ENCODE results near the gene RPL36AL.
A peak's percentile ranks its signal among the peaks of the same experiment; 100 is the strongest.
"Not testable (repeated sequence)": the region's sequence is repeated elsewhere in the genome, so short reads cannot be mapped to it uniquely, and the experiment has no call there.

Gene RPL36AL

GRCh38 chr14:49617852-49618519, 2.4 kb downstream of the RPL36AL start:
- DNase-seq = no peak

GRCh38 chr14:49615776-49616175, 4.7 kb downstream of the RPL36AL start:
- no peak for DNase-seq

GRCh38 chr14:49614196-49614595, 6.2 kb downstream of the RPL36AL start:
- DNase-seq = no peak

- no peak for DNase-seq
These were observed 7.8 kb downstream of the RPL36AL start for GRCh38 chr14:49612671-49613070.

- no peak for DNase-seq
These were observed 8.2 kb downstream of the RPL36AL start for GRCh38 chr14:49612251-49612650.

GRCh38 chr14:49607583-49607982, 12.8 kb downstream of the RPL36AL start:
- no peak for DNase-seq

- peak; percentile 97 for DNase-seq
These were observed 21.7 kb downstream of the RPL36AL start, which contains the start of gene LRR1 for GRCh38 chr14:49598485-49599300. Gene LRR1 (plus strand): TSS chr14:49598940. CDS start chr14:49599021, 81 bp downstream.

GRCh38 chr14:49598189-49598484, 22.3 kb downstream of the RPL36AL start:
- DNase-seq = no peak

- DNase-seq = no peak
These were observed 25.9 kb downstream of the RPL36AL start for GRCh38 chr14:49594347-49595091.

- no peak for DNase-seq
These were observed 27.4 kb downstream of the RPL36AL start for GRCh38 chr14:49593016-49593415.

GRCh38 chr14:49589387-49589786, 31.0 kb downstream of the RPL36AL start:
- DNase-seq = no peak

- DNase-seq = no peak
These were observed 33.6 kb downstream of the RPL36AL start for GRCh38 chr14:49586673-49587460.

GRCh38 chr14:49585803-49586672, 34.4 kb downstream of the RPL36AL start, which contains the start of gene RPS29:
Gene RPS29 (minus strand): TSS chr14:49586380. CDS start chr14:49586346, 34 bp downstream.
- DNase-seq = peak; percentile 99

GRCh38 chr14:49584981-49585640, 35.3 kb downstream of the RPL36AL start:
- not testable (repeated sequence) for DNase-seq

GRCh38 chr14:49584058-49584457, 36.4 kb downstream of the RPL36AL start:
- no peak for DNase-seq

- no peak for DNase-seq
These were observed 36.8 kb downstream of the RPL36AL start for GRCh38 chr14:49583629-49584028.

GRCh38 chr14:49582113-49582977, 38.1 kb downstream of the RPL36AL start:
- no peak for DNase-seq

- no peak for DNase-seq
These were observed 39.0 kb downstream of the RPL36AL start for GRCh38 chr14:49581209-49582112.

- no peak for DNase-seq
These were observed 40.6 kb downstream of the RPL36AL start for GRCh38 chr14:49579841-49580240.
